Suppressor macrophage (primary cell): ENCODE results near the gene COL23A1.
A peak's percentile ranks its signal among the peaks of the same experiment; 100 is the strongest.

Source experiments
- DNase-seq, 4 experiments: peaks; one replicate each; pipeline ENCODE4 v3.0.0-alpha.2; 2020 to 2022

Gene COL23A1

DNA sequence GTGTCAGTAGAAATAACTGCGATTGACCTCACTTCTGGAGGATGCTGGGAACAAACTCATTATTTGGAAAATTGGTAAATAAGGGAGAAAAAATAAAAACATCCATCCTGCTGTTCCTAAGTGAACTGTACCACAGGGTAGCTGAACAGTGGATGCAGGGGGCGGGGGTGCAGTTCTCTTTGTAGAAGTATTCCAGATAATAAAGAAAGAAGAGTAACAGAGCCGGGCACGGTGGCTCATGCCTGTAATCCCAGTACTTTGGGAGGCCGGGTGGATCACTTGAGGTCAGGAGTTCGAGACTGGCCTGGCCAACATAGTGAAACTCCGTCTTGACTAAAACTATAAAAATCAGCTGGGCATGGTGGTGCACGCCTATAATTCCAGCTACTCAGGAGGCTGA lies 132.1 kb downstream of the COL23A1 start:
- DNase-seq = no peak

DNA sequence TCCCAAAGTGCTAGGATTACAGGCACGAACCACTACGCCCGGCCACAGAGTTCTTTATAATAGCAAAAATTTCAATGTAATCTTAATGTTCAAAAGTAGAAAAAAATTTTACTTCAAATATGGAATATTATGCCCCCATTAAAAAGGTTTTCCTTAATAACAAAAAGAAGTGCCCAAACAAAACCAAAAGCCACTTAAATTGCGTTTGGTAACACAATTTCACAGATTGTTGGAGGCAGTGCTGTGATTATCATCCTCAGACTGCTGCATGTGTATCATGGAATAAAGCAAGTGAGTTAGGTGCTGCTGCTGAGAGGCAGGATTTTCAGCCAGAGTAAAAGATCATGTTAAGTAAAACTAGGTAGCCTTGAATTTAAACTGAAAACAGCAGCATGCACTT lies 132.7 kb downstream of the COL23A1 start:
- DNase-seq = no peak

DNA sequence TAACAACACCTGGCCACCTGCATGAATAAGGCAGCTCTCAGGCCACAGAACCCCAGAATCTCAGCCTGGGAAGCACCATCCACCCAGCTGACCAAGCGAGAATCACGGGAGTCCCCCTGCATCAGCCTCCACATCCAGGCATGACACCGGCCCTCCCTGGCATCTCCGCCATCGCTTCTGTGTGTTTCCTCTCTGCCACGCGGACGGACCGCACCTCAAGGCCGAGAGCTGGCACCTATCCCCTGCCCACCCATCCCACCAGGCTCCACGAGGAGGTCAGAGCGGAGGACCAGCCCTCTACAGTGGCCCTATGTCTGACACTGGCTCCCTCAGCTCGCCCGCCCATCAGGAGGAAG lies 134.7 kb downstream of the COL23A1 start:
- no peak for DNase-seq

DNA sequence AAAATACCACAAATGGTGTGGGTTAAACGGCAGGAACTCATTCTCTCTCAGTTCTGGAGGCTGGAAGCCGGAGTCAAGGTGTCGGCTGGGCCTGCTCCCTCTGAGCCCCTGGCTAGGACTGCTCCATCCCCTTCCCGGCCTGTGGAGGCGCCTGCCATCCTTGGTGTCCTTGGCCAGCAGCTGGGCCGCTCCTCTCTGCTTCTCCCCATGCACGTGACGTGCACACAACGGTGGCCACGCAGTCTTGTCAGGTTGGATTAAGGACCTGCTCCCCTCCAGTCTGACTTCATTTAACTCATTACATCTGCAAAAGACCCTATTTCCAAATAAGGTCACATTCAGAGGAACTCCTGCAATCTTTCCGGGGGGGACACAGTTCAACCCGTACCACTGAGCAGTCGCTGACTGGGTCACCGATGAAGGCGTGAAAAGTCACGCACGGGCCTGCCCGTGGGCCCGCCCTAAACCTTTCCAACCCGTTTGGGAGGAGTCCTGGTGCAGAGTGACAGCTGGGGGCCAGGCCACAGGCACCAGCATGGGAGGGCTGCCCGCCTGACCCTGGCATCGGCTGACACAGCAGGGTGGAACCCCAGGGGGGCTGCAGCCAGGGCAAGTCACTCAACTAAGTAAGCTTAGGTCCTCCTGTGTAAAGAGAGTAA lies 135.2 kb downstream of the COL23A1 start:
- no peak for DNase-seq

DNA sequence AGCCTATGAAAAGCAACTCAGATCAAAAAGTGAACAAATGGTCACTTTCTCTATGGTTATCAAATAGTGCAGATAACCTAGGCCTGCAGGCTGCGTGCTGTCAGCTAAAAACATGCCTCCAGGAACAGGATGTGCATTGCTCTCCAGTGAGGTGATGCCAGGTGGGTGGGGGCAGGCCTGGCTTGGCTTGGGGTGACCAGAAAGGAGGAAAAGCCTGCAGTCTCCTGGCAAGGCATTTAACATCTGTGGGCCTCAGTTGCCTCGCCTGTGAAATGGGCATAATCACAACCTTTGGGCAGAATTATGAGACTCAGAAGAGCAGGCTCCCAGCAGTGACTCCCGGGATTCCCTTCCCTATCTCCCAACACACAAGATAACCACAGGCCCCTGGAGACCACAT lies 135.9 kb downstream of the COL23A1 start:
- no peak for DNase-seq

DNA sequence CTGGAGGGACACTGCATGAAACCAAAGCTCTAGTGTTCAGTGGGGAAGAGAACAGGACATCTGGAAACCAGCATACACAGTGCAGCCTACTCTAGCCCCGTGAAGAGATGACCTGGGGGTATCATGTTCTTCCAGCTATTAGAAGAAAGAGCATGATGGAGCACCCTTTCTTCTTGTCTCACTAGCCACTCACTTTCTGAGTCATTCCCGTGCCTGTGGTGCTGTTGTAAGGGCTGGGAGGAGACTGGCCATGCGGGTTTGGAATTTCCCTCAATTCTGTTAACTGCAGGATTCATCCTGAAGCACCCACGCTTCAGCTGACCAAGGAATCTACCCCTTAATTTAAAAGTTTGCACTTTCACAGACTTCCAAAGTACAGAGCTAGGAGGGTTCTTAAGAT lies 137.0 kb downstream of the COL23A1 start:
- peak; percentile 58 to 81 (median 73) for DNase-seq

DNA sequence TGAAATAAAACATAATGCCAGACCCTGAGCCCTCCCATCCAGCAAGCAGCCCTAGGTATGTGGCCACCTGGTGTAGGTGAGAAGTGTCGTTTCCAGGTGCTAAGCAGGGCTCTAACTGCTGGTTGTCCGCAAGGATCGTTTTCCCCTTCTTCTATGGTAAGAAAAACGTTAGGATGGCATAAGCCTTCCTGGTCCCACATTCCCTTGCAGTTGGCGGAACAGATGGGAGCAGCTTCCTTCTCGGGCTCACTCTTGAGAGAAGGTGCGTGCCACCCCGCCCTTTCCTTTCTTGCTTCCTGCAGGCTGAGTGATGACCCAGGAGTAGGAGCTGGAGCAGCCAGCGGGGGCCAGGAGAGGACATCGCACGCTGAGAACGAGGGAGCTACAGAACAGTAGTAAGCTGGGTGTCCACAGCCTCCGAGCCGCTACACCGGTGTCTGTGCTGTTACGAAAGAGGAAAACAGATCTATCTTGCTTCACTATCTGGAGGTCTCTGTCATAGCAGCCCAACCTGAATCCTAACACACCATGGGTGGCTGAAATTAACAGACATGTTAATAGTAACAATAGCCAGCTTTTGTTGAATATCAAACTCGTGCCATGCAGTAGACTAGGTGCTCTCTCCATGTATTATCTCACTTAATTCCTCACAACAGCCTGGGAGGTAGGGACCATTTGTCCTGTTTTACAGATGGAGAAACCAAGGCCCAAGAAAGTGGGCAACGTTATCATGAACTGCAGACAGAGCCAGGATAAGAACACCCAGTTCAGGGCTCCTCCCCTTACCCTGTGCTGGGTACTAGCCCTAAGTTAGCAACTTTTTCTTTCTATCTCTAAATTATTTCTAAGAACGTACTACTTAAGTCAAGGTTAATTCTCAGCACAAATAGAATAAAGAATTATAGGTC lies 139.8 kb downstream of the COL23A1 start:
- DNase-seq = peak in 2 of 4 experiments; percentile 23 to 42

DNA sequence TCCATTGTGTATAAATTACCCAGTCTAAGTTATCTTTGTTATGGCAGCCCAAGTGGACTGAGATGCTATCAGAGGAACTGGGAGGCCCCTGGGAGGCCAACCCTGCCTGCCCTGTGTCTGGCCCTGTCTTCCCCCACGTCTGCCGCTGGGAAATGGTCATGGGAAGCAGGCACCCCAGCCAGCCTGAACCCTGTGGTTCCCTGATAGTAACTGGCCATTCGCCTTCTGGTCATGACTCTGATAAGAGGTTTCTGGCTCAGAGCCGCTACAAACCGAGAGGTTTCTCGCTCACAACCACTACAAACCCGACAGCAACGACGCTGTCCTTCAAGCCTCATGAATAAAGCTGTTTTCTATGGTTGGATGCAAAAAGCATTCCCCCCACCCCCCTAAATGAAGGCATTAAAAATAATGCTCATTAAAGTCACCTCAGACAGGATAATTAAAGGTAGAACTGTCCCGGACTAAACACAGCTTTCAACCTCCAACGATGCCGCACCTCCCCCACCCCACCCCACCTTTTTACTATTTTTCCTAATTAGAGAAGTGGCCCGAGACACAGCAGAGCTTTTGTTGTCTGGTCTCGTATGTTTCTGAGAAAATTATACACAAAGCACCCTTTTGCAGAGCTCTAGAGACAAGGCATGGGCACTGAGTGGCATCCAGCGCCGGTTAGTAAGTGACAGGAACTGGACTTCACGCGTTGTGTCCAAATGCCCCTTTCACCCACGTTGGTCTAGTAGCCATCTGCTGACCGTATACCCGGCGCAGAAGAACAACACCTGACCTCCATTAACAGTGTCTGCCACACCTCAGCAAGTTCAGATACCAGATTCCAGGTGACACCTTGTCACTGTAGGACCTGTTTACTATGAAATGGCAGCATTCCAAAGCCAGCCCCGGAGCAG lies 140.8 kb downstream of the COL23A1 start:
- peak; percentile 23 to 75 (median 46) for DNase-seq

DNA sequence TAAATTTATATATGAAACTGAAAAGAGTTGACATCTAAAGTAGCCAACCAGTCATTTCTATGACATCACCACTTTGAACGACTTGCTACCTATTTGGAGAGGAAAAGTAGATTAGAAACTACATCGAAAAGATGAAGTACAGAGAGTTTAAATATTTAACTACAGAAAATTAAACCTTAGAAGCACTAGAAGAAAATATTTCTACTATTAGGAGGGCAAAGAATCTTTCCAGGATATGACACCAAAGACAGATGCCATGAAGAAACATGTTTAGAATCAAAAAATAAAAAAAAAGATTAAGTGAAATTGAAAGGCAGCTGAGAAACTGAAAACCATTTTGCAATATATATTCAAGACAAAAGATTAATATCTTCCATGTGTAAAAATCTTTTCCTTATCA lies 144.7 kb downstream of the COL23A1 start:
- no peak for DNase-seq

DNA sequence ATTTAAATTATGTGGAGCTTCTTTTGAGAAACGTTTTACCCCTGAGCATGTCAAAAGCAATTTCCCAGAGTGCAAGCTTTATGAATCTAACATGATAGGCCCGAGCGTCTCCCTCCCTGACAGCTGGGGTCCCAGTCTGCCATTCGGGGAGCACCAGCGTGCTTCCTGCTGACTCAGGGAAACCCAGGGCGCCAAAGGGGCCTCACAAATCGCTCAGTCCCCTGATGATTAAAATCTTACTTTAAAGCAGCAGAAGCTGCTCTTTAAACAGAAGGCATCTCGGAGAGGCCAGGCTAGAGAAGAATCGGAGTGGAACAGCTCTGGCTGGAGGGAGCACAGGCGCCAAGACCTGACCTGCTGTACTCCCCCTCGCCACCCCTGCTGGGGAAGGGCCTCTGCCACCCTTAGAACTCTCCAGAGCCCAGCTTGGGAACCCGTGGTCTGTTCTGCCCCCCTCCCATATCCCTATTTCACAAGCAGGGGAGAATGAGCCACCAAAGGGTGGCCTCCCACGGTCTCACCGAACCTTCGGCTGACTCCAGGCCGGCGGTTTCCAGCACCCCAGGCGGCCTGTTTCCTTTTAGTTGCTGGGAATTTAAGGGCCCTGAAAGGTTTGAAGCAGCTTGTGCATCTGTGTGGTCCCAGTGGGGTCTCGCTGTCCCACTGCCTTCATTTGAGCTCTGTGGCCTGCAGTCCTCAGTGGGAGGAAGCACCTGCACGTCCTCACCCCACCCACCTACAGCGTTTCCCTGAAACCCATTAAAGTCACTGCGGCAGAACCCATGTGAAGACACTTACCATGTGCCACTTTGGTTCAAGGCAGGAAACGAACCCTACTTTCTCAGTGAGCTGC lies 147.6 kb downstream of the COL23A1 start:
- peak in 3 of 4 experiments; percentile 45 to 61 (median 54) for DNase-seq

DNA sequence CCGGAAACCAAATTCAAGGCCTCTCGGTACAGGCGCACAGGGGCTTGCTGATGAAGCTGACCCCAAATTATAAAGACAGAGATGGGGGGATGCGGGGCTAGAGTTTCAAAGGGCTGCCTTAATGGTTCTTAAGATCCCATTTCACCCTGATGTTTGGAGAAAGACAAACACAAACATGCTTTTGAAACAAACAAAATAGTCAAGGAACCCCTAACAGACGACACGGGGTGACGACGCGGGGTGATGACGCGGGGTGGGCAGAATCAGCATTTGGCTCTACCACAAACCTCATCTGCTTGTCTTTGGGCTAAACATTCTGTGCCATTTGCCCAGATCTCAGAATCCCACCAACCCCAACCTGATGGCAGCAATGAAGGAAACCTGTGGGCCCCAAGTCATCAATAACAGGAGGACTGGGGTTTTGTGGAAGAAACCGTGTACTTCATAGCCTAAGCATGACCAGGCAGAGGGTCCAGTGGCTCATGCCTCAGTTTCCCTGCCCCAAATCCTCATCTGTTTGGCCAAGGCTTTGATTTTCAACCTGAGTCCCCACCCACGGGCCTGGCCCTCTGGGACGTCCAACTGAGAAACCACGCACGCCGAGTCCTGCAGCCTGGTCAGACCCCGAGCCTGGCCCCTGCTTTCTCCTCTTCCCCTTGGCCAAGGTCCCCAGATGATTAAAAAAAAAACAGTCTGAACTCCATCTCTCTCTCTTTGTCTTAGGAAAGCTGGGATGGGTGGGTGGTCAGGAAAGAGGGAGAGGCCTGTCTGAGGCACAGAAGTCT lies 148.5 kb downstream of the COL23A1 start:
- DNase-seq = no peak

DNA sequence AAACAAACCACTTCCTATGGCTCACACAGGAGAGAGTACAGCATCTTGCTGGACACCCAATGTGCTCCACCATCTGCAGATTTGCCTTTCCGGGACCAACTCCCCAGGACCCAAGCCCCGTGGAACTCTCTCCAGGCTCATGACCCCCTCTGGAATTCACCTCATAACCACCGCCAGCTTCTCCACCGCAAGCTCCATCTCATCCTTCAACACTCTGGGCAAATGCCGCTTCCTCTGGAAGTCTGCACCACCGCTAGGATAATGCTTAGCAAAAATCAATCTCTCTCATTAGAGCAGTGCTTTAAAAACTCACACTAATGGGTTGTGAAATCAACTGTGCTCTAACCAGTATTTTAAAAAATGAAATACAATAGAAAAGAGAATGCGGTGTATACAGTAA lies 150.0 kb downstream of the COL23A1 start:
- DNase-seq = no peak

DNA sequence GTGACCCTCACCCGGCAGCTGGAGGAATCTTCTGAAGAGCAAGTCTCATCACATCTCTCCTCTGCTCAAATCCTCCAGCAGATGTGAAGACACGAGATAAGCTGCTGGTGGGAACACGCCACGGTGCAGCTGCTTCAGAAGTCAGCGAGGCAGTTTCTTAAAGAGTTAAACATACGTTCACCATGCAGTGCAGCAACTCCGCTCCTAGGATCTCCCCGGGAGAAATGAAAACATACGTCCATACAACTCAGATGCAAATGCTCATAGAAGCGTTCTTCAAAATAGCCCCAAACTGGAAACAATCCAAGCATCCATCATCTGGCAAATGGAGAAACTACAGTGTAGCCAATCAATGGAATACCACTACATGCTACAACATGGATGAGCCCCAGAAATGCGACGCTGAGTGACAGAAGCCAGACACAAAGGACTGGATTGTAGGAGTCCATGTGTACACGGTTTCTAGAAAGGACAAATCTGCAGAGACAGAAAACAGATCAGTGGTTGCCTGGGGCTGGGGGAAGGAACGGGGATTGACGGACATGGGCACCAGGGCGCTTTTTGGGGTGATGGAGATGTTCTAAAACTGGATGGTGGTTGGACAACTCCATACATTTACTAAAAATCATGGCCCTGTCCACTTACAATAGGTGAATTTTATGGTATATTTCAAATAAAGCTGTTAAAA lies 150.6 kb downstream of the COL23A1 start:
- DNase-seq = no peak

DNA sequence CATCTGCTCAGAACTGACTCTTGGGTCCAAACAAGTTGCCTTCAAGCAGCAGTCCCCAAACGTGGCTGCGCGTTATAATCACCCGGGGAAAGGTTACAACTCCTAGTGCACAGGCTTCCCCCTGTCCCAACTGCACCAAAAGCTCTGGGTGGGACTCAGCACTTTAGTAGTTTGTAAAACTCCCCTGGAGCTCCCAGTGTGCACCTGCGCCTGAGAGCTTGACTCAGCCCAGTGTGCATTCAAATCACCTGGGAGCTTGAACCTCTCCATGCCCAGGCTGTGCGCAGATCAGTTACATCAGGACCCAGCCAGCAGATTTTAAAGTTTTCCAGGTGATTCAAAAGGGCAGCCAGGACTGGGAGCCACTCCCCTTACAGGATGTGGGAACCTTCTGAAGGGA lies 151.4 kb downstream of the COL23A1 start:
- DNase-seq = no peak

DNA sequence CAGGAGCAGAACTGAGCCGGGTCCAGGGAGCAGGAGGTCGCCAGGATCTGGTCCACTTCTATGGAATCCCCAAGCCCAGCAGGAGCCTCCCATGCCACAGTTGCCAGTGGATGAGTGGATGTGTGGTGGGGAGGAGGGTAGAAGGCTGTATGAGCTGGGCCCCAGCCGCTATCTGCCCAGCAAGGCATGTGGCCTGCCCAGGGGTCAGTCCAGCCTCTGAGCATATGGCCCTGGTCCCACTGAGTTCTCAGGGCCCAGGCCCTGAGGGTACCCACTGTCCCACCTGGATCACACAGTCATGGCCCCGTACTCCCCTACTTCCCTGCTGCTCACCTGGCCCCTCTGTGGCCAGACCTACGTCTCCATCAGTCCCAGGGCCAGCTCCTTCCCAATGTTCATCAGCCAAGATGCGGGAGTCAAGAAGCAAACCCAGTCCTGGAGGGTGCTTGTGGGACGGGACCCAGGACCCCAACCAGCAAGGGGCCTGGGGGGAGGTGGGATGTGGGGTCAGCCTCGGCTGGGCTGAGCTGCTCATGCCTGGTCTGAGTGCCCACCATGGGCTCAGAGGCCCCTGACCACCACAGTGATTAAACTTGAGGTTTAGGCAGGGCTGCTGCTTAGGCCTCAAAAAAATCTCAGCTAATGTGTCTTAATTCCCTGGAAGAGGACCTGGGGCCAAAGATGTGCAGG lies 152.7 kb downstream of the COL23A1 start:
- no peak for DNase-seq

DNA sequence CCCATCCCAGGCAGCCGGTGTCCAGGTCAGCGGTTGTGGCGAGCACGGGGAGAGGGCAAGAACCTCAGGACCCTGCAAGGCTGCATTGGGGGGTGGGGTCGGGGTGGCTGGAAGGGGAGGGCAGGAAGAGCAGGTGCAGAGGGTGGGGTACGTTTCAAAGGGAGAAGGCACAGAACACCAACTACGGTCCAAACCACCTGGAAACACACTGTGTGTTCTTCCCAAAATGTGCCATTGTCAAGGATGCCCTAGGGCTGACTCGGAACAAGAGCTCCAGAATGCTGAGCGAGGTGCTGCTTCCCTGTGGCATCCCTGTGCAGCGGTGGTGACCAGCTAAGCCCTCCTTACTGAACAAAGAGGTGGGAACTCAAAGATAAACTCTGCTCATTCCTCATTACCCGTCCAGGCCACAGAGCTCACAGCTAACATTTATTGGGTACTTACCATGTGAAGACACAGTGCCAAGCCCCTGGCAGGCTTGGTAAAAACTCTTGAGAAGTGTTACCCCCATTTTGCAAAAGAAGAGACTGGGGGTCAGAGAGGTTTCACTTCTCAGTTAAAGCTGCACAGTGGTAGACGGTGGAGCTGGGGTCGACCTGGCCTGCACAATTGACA lies 153.8 kb downstream of the COL23A1 start:
- DNase-seq = no peak

DNA sequence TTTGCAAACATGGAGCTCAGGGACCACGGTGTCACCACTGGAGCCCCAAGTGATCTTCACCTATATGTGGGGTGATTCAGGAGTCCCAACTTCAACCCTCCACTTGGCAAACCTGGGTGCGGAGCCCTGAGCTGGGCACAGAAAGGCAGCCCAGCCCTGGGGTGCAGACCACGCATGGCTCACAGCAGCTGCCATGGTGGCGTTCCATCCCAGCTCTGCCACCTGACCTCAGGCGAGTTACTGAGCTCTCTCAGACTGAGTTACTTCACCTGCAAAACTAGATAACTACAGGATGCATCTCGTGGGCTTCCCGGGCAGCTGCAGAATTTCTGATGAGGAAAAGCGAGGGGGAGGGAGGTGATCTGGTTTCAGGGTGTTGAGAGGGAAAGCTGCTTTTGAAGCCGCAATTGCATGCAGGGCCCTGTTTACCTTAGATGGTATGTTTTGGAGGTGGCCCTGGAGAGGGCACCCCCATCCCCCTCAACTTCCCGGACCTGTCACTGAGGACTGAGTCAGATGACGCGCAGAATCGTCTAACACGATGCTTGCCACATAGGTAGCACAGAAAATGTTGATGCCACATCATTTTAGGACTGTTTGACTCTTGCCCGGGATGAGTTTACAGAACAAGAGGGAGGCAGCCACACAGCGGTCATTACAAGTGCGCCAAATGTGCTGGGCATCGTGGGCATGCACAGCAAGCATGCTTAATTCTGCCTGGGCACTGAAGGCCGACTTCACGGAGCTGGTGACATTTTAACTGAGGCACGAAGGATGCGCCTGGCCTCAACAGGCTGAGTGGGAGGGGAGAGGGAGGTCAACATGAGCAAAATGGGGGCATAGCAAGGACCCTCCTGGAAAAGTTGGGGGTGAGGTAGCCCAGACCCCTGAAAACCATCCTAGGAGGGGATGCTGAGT lies 154.6 kb downstream of the COL23A1 start:
- DNase-seq = no peak

DNA sequence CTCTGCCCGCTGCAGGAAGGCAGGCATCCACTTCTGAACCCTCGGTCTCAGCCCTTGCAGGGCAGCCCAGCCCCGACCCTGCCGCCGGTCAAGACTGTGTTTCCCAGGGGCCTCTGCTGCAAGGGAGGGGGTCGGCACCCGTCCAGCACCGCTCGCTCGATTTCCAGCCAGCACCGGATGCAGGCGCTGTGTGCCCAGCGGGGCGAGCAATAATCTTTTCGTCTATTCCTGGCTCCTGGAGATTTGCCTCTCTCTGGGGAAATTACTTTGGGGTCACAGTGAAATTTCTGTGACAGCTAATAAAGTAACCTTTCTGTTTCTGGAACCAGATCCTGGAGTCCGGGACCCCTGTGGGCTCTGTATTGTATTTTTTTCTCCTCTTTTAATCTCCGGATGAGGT lies 155.3 kb downstream of the COL23A1 start:
- DNase-seq = no peak
